HG03159 (cell line): ENCODE results near the gene CACNA1F.

ENCODE experiments used
- ATAC-seq: cut with Tn5 transposase; IDR thresholded peaks from one replicate; pipeline ENCODE4 v1.9.1; 2021; ENCODE audit warnings: mild to moderate bottlenecking, moderate library complexity; ENCODE audit not compliant: unreplicated experiment

Gene CACNA1F

GRCh38 chrX:49231333-49232000, 1.7 kb downstream of the CACNA1F start:
- no peak for ATAC-seq

GRCh38 chrX:49230500-49231232, 2.5 kb downstream of the CACNA1F start:
- ATAC-seq, result peak; percentile 59

- ATAC-seq, result no peak
Measured at GRCh38 chrX:49228185-49228584, 5.0 kb downstream of the CACNA1F start.

- no peak for ATAC-seq
Measured at GRCh38 chrX:49227726-49228125, 5.4 kb downstream of the CACNA1F start.

- ATAC-seq, result no peak
Measured at GRCh38 chrX:49226946-49227345, 6.2 kb downstream of the CACNA1F start.

GRCh38 chrX:49225858-49226257, 7.3 kb downstream of the CACNA1F start:
- no peak for ATAC-seq

GRCh38 chrX:49221868-49222267, 11.3 kb downstream of the CACNA1F start:
- no peak for ATAC-seq

GRCh38 chrX:49220100-49220499, 13.0 kb downstream of the CACNA1F start:
- no peak for ATAC-seq

GRCh38 chrX:49214996-49215526, 18.1 kb downstream of the CACNA1F start:
- ATAC-seq, result no peak

GRCh38 chrX:49214416-49214815, 18.7 kb downstream of the CACNA1F start:
- ATAC-seq, result no peak

- no peak for ATAC-seq
Measured at GRCh38 chrX:49212861-49213260, 20.3 kb downstream of the CACNA1F start.

- ATAC-seq, result no peak
Measured at GRCh38 chrX:49212209-49212608, 20.9 kb downstream of the CACNA1F start.

- no peak for ATAC-seq
Measured at GRCh38 chrX:49211074-49211473, 22.1 kb downstream of the CACNA1F start.

GRCh38 chrX:49210406-49210805, 22.7 kb downstream of the CACNA1F start:
- ATAC-seq, result no peak

- ATAC-seq, result no peak
Measured at GRCh38 chrX:49209434-49210251, 23.5 kb downstream of the CACNA1F start.

GRCh38 chrX:49208399-49208798, 24.7 kb downstream of the CACNA1F start:
- no peak for ATAC-seq

GRCh38 chrX:49206543-49206942, 26.6 kb downstream of the CACNA1F start:
- ATAC-seq, result no peak

- no peak for ATAC-seq
Measured at GRCh38 chrX:49205443-49205842, 27.7 kb downstream of the CACNA1F start.

- no peak for ATAC-seq
Measured at GRCh38 chrX:49204709-49205108, 28.4 kb downstream of the CACNA1F start.

- ATAC-seq, result no peak
Measured at GRCh38 chrX:49204017-49204416, 29.1 kb downstream of the CACNA1F start.

GRCh38 chrX:49203536-49203935, 29.6 kb downstream of the CACNA1F start:
- ATAC-seq, result no peak
